GM12892 (cell line): ENCODE data around the gene KMT5B.

ENCODE experiments used
- POLR2A ChIP-seq: IDR thresholded peaks from 2 replicates; pipeline ENCODE4 v1.6.1; 2011; ENCODE audit warnings: low read depth, low read length, control low read depth
- POLR2AphosphoS5 ChIP-seq: IDR thresholded peaks from 2 replicates; pipeline ENCODE4 v1.6.1; 2011; ENCODE audit warnings: low read depth, low read length, control low read depth

- no peak for TF ChIP-seq POLR2AphosphoS5
- no peak for TF ChIP-seq POLR2A
Observed at GRCh38 chr11:68200639-68201038, 12.5 kb downstream of the KMT5B start.
